DOHH2 (cell line): ENCODE data around the gene L3MBTL2.

Experiments
- H3F3A ChIP-seq: fragments of 200-600 bp; sonication (generic), shearing (Covaris generic); 2 replicates; pipeline ENCODE4 v1.6.0; 2016; ENCODE audit warnings: antibody characterized with exemption, mild to moderate bottlenecking; ENCODE audit not compliant: control insufficient read depth, insufficient read depth
- H3K27ac ChIP-seq: fragments of 200-600 bp; sonication (generic); 2 replicates; pipeline ENCODE4 v1.5.1; 2014; ENCODE audit warnings: low read depth, mild to moderate bottlenecking, low read length, moderate library complexity
- H3K27me3 ChIP-seq: fragments of 200-600 bp; sonication (generic); 2 replicates; pipeline ENCODE4 v1.6.1; 2014; ENCODE audit warnings: mild to moderate bottlenecking, low read length, mixed read lengths; ENCODE audit not compliant: control insufficient read depth
- H3K36me3 ChIP-seq: fragments of 200-600 bp; sonication (generic); 2 replicates; pipeline ENCODE4 v1.6.1; 2014; ENCODE audit warnings: mild to moderate bottlenecking, low read length, moderate library complexity, mixed read lengths; ENCODE audit not compliant: control insufficient read depth
- H3K4me1 ChIP-seq: fragments of 200-600 bp; sonication (generic); 2 replicates; pipeline ENCODE4 v1.6.1; 2014; ENCODE audit warnings: mild to moderate bottlenecking, low read length, mixed read lengths; ENCODE audit not compliant: control insufficient read depth
- H3K4me2 ChIP-seq: fragments of 200-600 bp; sonication (generic); 2 replicates; pipeline ENCODE4 v1.6.0; 2014; ENCODE audit warnings: mild to moderate bottlenecking, low read length, moderate library complexity
- H3K4me3 ChIP-seq: fragments of 200-600 bp; sonication (generic); 2 replicates; pipeline ENCODE4 v1.5.1; 2014; ENCODE audit warnings: mild to moderate bottlenecking, low read length, mixed read lengths
- H3K79me2 ChIP-seq: fragments of 200-600 bp; sonication (generic); 2 replicates; pipeline ENCODE4 v1.6.1; 2014; ENCODE audit warnings: mild to moderate bottlenecking, low read length, mixed read lengths; ENCODE audit not compliant: control insufficient read depth
- H3K9me2 ChIP-seq: fragments of 200-600 bp; sonication (generic); replicated peaks from 2 replicates; pipeline ENCODE4 v1.6.1; 2014; ENCODE audit warnings: mild to moderate bottlenecking, low read length, mixed read lengths; ENCODE audit not compliant: control insufficient read depth
- H3K9me3 ChIP-seq: fragments of 200-600 bp; sonication (generic); 2 replicates; pipeline ENCODE4 v1.6.1; 2014; ENCODE audit warnings: antibody characterized with exemption, low read length, mixed read lengths; ENCODE audit not compliant: control insufficient read depth, insufficient read depth
- H4K20me1 ChIP-seq: fragments of 200-600 bp; sonication (generic); 2 replicates; pipeline ENCODE4 v1.6.0; 2014; ENCODE audit warnings: low read depth, mild to moderate bottlenecking, antibody characterized with exemption, low read length, moderate library complexity; ENCODE audit not compliant: control insufficient read depth, insufficient read depth
- CTCF ChIP-seq: fragments of 200-600 bp; sonication (generic); IDR thresholded peaks from one replicate; pipeline ENCODE4 v1.5.1; 2014; ENCODE audit warnings: antibody characterized with exemption, mild to moderate bottlenecking, low read depth, low read length; ENCODE audit not compliant: poor library complexity, severe bottlenecking
- EZH2phosphoT487 ChIP-seq: fragments of 200-600 bp; sonication (generic); IDR thresholded peaks from 2 replicates; pipeline ENCODE4 v1.6.1; 2017; ENCODE audit warnings: borderline replicate concordance, mild to moderate bottlenecking, antibody characterized with exemption, low read length, moderate library complexity, mixed read lengths

Gene L3MBTL2

GRCh38 chr22:41217553-41218157 lies 12.5 kb downstream of the L3MBTL2 start:
- Histone ChIP-seq H3F3A (no peaks in the 10 kb centered on the region), H3K27me3 (no peaks in the 10 kb centered on the region), H3K9me2 (no peaks in the 10 kb centered on the region), H3K36me3 (peaks cover 89% of the 10 kb centered on the region), H3K79me2 (no peaks in the 10 kb centered on the region), H4K20me1 (no peaks in the 10 kb centered on the region), H3K9me3 (no peaks in the 10 kb centered on the region), H3K4me1 (peaks cover 21% of the 10 kb centered on the region), H3K4me3 (no peak overlapping the region), H3K4me2 (peak overlapping the region; percentile 41), H3K27ac (peak overlapping the region; percentile 40)
- TF ChIP-seq EZH2phosphoT487: no peak
- no peak for TF ChIP-seq CTCF

GRCh38 chr22:41222846-41223507 lies 17.9 kb downstream of the L3MBTL2 start:
- Histone ChIP-seq H3K9me3 (no peaks in the 10 kb centered on the region), H3K4me2 (no peak overlapping the region), H3K4me1 (peaks cover under 1% of the 10 kb centered on the region), H3K79me2 (no peaks in the 10 kb centered on the region), H3K4me3 (no peak overlapping the region), H3K9me2 (no peaks in the 10 kb centered on the region), H3K36me3 (peaks cover 86% of the 10 kb centered on the region), H4K20me1 (no peaks in the 10 kb centered on the region), H3K27me3 (no peaks in the 10 kb centered on the region), H3K27ac (no peak overlapping the region), H3F3A (no peaks in the 10 kb centered on the region)
- TF ChIP-seq EZH2phosphoT487 (no peak), CTCF (no peak)

GRCh38 chr22:41223535-41223934 lies 18.4 kb downstream of the L3MBTL2 start:
- Histone ChIP-seq H3K9me2 (no peaks in the 10 kb centered on the region), H3K79me2 (no peaks in the 10 kb centered on the region), H3F3A (no peaks in the 10 kb centered on the region), H3K27ac (no peak overlapping the region), H4K20me1 (no peaks in the 10 kb centered on the region), H3K9me3 (no peaks in the 10 kb centered on the region), H3K4me1 (no peaks in the 10 kb centered on the region), H3K4me3 (no peak overlapping the region), H3K36me3 (peaks cover 89% of the 10 kb centered on the region), H3K27me3 (no peaks in the 10 kb centered on the region), H3K4me2 (no peak overlapping the region)
- no peak for TF ChIP-seq CTCF
- TF ChIP-seq EZH2phosphoT487: no peak
